Left kidney (tissue), 8 donors: ENCODE measurements around the gene SRP9. TPM values are rescaled to one million over a fixed set of nuclear protein-coding genes. Genes with fewer than 3 reads are reported as not detected.
A peak's percentile ranks its signal among the peaks of the same experiment; 100 is the strongest.

ENCODE experiments used
- DNase-seq: peaks from one replicate; pipeline ENCODE4 v3.0.0-alpha.2; 2013
- long read RNA-seq, 8 donors: transcript quantifications; one replicate each; lab custom pipeline, GENCODE V29; 2026
- polyA plus RNA-seq: library from polyadenylated mRNA; unstranded; fragments of 120-200 nt; gene quantifications from one replicate; pipeline ENCODE4 v1.2.1, GENCODE V29; 2013; ENCODE audit not compliant: insufficient read length

SRP9 gene
- polyA plus RNA-seq, result 469 TPM
- long read RNA-seq, donor 1, transcript SRP9-201 (3 exons, 1,480 nt), result major isoform, 242 of 285 reads
- long read RNA-seq, donor 1, transcript SRP9-203 (4 exons, 1,596 nt), result minor isoform, 31 of 285 reads
- long read RNA-seq, donor 1, partial matches to known transcripts, result 10 of 285 reads
- long read RNA-seq, donor 1, other reads (novel, unspliced or antisense), result 0 of 285 reads
- long read RNA-seq, donor 2, transcript SRP9-203 (4 exons, 1,596 nt), result minor isoform, 41 of 325 reads
- long read RNA-seq, donor 2, transcript SRP9-201 (3 exons, 1,480 nt), result major isoform, 269 of 325 reads
- long read RNA-seq, donor 2, partial matches to known transcripts, result 7 of 325 reads
- long read RNA-seq, donor 2, other reads (novel, unspliced or antisense), result 8 of 325 reads
- long read RNA-seq, donor 3, transcript SRP9-201 (3 exons, 1,480 nt), result major isoform, 222 of 247 reads
- long read RNA-seq, donor 3, transcript SRP9-203 (4 exons, 1,596 nt), result minor isoform, 24 of 247 reads
- long read RNA-seq, donor 3, partial matches to known transcripts, result 0 of 247 reads
- long read RNA-seq, donor 3, other reads (novel, unspliced or antisense), result 0 of 247 reads
- long read RNA-seq, donor 4, transcript SRP9-201 (3 exons, 1,480 nt), result major isoform, 29 of 31 reads
- long read RNA-seq, donor 4, partial matches to known transcripts, result 0 of 31 reads
- long read RNA-seq, donor 4, other reads (novel, unspliced or antisense), result 0 of 31 reads
- long read RNA-seq, donor 5, transcript SRP9-203 (4 exons, 1,596 nt), result minor isoform, 78 of 683 reads
- long read RNA-seq, donor 5, transcript SRP9-201 (3 exons, 1,480 nt), result major isoform, 579 of 683 reads
- long read RNA-seq, donor 5, partial matches to known transcripts, result 8 of 683 reads
- long read RNA-seq, donor 5, other reads (novel, unspliced or antisense), result 14 of 683 reads
- long read RNA-seq, donor 6, transcript SRP9-203 (4 exons, 1,596 nt), result minor isoform, 39 of 335 reads
- long read RNA-seq, donor 6, transcript SRP9-201 (3 exons, 1,480 nt), result major isoform, 264 of 335 reads
- long read RNA-seq, donor 6, partial matches to known transcripts, result 19 of 335 reads
- long read RNA-seq, donor 6, other reads (novel, unspliced or antisense), result 8 of 335 reads
- long read RNA-seq, donor 7, transcript SRP9-203 (4 exons, 1,596 nt), result minor isoform, 50 of 534 reads
- long read RNA-seq, donor 7, transcript SRP9-201 (3 exons, 1,480 nt), result major isoform, 451 of 534 reads
- long read RNA-seq, donor 7, transcript SRP9-204 (3 exons, 377 nt), result minor isoform, 5 of 534 reads
- long read RNA-seq, donor 7, partial matches to known transcripts, result 14 of 534 reads
- long read RNA-seq, donor 7, other reads (novel, unspliced or antisense), result 12 of 534 reads
- long read RNA-seq, donor 8, transcript SRP9-201 (3 exons, 1,480 nt), result major isoform, 149 of 152 reads
- long read RNA-seq, donor 8, partial matches to known transcripts, result 0 of 152 reads
- long read RNA-seq, donor 8, other reads (novel, unspliced or antisense), result 0 of 152 reads

DNA sequence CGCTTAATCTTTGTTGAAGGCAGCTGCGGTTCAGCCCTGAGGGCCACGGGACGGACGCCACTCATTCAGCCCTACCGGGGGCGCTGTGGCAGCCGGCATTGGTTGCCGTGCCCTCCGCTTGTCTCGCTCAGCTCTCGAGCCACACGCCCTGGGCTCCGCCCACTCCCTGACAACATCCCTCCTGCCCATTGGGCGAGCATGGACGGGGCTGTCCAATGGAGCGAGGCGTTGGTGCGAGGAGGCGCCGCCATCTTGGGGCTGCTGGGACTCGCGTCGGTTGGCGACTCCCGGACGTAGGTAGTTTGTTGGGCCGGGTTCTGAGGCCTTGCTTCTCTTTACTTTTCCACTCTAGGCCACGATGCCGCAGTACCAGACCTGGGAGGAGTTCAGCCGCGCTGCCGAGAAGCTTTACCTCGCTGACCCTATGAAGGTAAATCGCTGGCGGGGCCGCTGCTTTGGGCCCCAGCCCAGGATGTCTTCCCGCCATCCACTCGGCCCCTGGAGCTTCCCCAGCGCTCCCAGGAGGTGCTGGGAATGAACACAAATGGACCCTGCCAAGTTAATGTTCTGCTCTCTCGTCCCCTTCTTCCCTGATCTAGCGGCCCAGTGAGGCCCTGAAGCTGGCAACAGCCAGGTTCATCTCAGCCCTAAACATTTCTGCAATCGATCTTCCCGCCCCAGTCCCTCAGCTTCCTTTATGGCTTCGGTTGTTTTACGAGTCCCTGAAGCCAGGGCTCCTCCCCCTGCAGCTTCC, at the start of gene SRP9:
TSS of gene SRP9 (plus strand) at position 244 of the 754 bp plus-strand sequence. CDS start at position 359, 115 bp downstream.
- DNase-seq, result peak; percentile 99

GRCh38 chr1:225731491-225731890, 46.1 kb upstream of the SRP9 start:
- DNase-seq, result no peak

- no peak for DNase-seq
Measured at GRCh38 chr1:225733254-225733653, 44.4 kb upstream of the SRP9 start.

GRCh38 chr1:225735252-225736149, 42.1 kb upstream of the SRP9 start:
- DNase-seq, result no peak

DNA sequence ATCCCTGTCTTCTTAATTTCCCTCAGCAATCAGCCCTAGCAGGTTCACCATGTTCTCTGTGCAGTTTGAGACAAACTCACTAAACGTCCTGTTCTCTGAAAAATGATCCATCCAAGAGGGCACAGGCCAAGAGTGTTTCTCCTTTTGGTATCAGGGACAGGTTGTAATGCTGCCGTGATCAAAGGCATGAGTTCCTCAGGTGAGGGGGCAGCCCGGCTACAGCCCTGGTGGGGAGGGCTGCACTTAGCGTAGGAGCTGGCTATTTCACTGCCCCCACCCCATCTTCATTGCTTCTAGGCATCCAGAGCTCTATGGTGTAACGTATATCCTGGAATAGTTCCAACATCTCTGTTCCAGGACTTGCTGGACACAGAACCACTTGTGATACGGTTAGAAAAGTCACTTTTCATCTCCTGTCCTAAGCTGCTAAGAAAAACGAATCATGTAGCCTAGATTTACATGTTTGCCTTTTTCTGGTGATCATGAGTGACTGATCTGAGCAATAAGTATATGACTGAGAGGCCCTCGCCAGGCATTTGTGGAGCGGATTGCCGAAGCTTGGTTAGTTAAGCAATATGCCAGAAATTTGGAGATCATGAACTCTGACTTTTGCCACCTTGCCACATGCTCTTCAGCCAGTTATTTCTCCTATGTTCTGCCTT, 41.1 kb upstream of the SRP9 start:
- DNase-seq, result no peak

GRCh38 chr1:225737161-225737560, 40.5 kb upstream of the SRP9 start:
- DNase-seq, result no peak

DNA sequence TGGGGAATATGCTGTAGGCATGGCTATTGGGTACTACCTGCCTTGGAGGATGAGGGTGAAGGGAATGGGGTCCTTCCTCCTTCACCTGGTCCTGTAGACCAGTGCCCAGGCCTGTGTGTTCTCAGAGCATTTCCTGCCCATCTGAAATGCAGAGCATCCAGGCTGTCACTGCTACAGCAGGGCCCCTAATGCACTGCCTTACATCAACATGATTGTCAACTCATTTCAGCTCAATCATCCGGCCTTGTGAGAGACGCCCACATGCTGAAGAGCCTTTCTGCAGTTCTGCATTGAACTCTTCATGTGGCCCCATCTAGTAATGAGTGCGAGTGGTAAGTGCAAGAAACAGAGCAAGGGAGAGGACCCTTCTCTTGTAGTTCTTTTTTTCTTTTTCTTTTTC, 39.8 kb upstream of the SRP9 start:
- no peak for DNase-seq

- no peak for DNase-seq
Measured at GRCh38 chr1:225738763-225739162, 38.9 kb upstream of the SRP9 start.

- DNase-seq, result no peak
Measured at GRCh38 chr1:225739542-225740107, 38.0 kb upstream of the SRP9 start.

- no peak for DNase-seq
Measured at GRCh38 chr1:225744745-225745144, 32.9 kb upstream of the SRP9 start.

DNA sequence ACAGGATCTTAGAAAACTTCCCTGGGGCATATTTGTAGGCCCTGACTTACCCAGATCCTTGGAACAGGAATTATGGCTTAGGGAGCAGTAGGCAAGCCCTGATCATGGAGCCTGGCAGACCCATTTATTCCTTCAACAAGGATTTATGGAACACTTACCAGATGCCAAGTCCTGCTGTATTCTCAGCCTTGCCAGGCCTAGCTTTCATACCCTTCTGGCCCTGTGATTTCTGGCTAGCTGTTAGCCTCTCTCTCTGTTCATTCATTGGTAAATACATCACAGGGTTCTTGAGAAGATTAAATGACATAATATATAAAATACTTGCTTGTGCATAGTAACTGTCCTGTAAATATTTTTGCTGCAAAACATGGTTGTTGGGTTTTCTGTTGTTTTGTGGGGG, 32.4 kb upstream of the SRP9 start:
- no peak for DNase-seq

GRCh38 chr1:225746361-225747179, 31.1 kb upstream of the SRP9 start:
- DNase-seq, result peak; percentile 80

DNA sequence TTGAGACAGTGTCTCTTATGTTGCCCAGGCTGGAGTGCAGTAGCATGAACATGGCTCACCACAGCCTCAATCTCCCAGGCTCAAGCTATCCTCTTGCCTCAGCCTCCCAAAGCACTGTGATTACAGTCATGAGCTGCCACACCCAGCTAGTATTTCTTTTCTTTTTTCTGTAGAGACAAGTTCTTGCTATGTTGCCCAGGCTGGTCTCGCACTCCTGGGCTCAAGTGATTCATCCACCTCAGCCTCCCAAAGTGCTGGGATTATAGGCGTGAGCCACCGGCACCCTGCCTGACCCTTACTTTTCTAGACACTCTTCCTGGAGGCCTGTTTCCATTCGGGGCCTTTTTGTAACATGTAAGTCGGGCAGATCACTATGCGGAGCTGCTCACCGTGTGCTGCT, 30.1 kb upstream of the SRP9 start:
- DNase-seq, result no peak

- no peak for DNase-seq
Measured at GRCh38 chr1:225748529-225748928, 29.1 kb upstream of the SRP9 start.

GRCh38 chr1:225749706-225750105, 27.9 kb upstream of the SRP9 start:
- no peak for DNase-seq

GRCh38 chr1:225750420-225750819, 27.2 kb upstream of the SRP9 start:
- DNase-seq, result no peak

DNA sequence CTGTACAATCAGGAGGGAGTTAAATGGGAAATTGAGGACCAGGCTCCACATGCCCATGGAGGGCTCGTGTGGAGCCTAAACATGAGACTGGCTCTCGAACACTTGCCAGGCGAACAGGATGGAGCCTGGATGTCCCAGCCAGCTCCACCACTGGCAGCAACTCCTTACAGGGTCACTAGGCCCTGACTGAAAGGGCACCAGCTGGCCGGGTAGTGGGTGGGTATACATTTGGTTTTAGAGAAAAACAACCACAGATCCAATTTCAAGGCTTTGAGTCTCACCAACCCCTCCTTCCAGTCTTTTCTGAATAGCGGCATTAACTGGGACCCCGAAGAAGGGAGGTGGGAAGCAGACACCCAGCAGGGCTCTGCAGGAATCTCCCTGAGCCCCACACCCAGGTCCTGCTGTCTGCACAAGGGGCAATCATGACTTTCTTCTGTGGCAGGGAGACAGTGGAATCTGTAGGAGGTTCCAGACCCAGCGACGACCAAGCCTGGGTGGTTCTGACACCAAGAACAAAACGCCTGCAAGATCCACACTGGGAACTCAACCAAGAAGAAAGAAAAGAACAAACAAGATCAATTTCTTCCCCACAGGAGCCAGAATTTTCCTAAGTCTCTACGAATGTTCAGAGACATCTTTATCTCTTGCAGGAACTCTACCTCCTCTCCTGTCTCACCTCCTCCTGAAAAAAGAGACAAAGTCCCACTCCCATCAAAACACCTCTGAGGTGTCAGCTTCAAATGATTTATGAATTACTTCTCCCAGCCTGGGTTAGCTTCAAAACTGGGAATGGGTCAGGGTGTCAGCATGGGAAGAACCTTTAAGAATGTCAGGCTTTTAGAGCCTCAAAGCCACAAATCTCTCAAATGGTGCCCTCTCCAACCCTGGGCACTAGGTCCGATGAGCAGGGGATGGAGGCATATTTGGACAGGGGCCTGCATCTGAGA, 26.5 kb upstream of the SRP9 start:
- no peak for DNase-seq
